ENCODE data around the gene MPDU1.

GRCh38 chr17:7587420-7588151 is 3.9 kb downstream of the MPDU1 start:
- TF ChIP-seq CTCF (IDR thresholded peaks at IDR 0.05) = no peak
- no peak for TF ChIP-seq POLR2A (IDR thresholded peaks at IDR 0.05)

All from Peyer's patch (tissue), 4 donors.